Bronchial epithelial cell (primary cell): ENCODE results near the gene STARD13. TPM values are rescaled to one million over a fixed set of nuclear protein-coding genes. Genes with fewer than 3 reads are reported as not detected.

ENCODE experiments used
- DNase-seq: peaks from one replicate; pipeline ENCODE4 v3.0.0-alpha.2; 2010; ENCODE audit warnings: low read depth
- FAIRE-seq: peaks from 2 replicates; lab custom pipeline; 2011; peaks lifted over from hg19 to GRCh38; lab: Jason Lieb, UNC
- H3K27me3 ChIP-seq: 2 replicates; pipeline ENCODE4 v1.5.1; 2011; ENCODE audit warnings: low read length; ENCODE audit not compliant: control insufficient read depth, insufficient read depth
- H3K36me3 ChIP-seq: 2 replicates; pipeline ENCODE4 v1.5.1; 2011; ENCODE audit warnings: low read length; ENCODE audit not compliant: control insufficient read depth, insufficient read depth
- H3K4me3 ChIP-seq: 2 replicates; pipeline ENCODE4 v1.5.1; 2011; ENCODE audit warnings: mild to moderate bottlenecking, low read depth, low read length, control low read depth
- CTCF ChIP-seq: IDR thresholded peaks from 2 replicates; pipeline ENCODE4 v1.5.1; 2011; ENCODE audit warnings: mild to moderate bottlenecking, moderate library complexity, low read length, control low read depth, inconsistent platforms; ENCODE audit not compliant: insufficient read depth, severe bottlenecking
- total RNA-seq: library from RNA; depleted of rRNA; stranded (reverse); fragments of >200 nt; gene quantifications from 2 replicates; pipeline ENCODE4 v1.2.1, GENCODE V29; 2014

STARD13 gene
- total RNA-seq, 1 donor from 2014 or later: 2.1 TPM

DNA sequence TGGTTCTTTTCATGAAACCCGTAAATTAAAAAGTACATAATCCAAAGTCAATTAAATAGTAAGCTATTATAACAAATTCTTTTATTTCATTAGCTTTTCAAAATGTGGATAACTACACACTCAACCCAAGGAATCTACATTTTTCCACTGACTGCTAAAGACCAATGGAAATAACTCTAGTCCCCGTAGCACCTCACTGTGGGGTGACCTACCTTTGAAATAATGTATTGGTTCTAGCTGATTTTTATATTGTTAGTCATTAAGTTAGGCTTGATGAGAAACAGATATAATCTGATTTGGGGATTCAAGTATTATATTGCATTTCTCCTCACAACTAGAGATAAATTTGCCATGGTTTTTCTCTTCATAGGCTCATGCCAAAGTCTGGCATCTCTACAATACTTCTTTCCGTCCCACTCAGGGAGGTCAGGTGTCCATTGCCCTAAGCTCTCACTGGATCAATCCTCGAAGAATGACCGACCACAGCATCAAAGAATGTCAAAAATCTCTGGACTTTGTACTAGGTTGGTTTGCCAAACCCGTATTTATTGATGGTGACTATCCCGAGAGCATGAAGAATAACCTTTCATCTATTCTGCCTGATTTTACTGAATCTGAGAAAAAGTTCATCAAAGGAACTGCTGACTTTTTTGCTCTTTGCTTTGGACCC, 232.0 kb downstream of the STARD13 start:
- peaks cover 1% of the 10 kb centered on the region for H3K27me3 ChIP-seq
- DNase-seq: no peak
- H3K36me3 ChIP-seq: no peaks in the 10 kb centered on the region
- FAIRE-seq: no peak
- TF ChIP-seq CTCF: no peak
- no peak overlapping the region for H3K4me3 ChIP-seq
